ENCODE results near the gene NPHS1. TPM values are rescaled to one million over a fixed set of nuclear protein-coding genes. Genes with fewer than 3 reads are reported as not detected.

Gene NPHS1
- total RNA-seq, 2 donors from 2014 or later = 14.0 to 33.6 TPM

GRCh38 chr19:35860436-35860817, 8.1 kb upstream of the NPHS1 start:
- 37 to 66% methylated on average over 9 to 24 of the region's 24 CpGs for WGBS, 2 donors
- DNase-seq (peak in 1 of 4 donors; percentile 13), ATAC-seq (no peak)
- no peaks in the 10 kb centered on the region for H3K27me3 ChIP-seq
- H3K4me3 ChIP-seq = no peak overlapping the region
- no peaks in the 10 kb centered on the region for H3K9me3 ChIP-seq
- peak overlapping the region in 1 of 4 donors; percentile 89 for H3K27ac ChIP-seq
- peaks cover 51% of the 10 kb centered on the region for H3K4me1 ChIP-seq
- TF ChIP-seq POLR2A (IDR thresholded peaks at IDR 0.05) (no peak), CTCF (IDR thresholded peaks at IDR 0.05) (no peak)
- intact Hi-C loops (cut with DNase I) = no loop called here
- H3K36me3 ChIP-seq (replicated peaks in 1 of 2; ENCODE audit: insufficient read depth in 1 of 2, low read depth in 2 of 2) = peaks cover 0 to 5% of the 10 kb centered on the region in 2 donors

- ATAC-seq (no peak), DNase-seq (peak in 2 of 4 donors; percentile 53 to 57)
- Histone ChIP-seq H3K9me3 (no peaks in the 10 kb centered on the region), H3K36me3 (replicated peaks in 1 of 2; ENCODE audit: insufficient read depth in 1 of 2, low read depth in 2 of 2) (peaks cover 0 to 2% of the 10 kb centered on the region in 2 donors), H3K27ac (peak overlapping the region in 2 of 4 donors; percentile 4 to 89), H3K4me3 (no peak overlapping the region), H3K27me3 (no peaks in the 10 kb centered on the region), H3K4me1 (peaks cover 61% of the 10 kb centered on the region)
- TF ChIP-seq CTCF (IDR thresholded peaks at IDR 0.05) = no peak
- intact Hi-C loops (cut with DNase I) = no loop called here
- WGBS, 2 donors = 42 to 45% methylated on average over 3 to 4 of the region's 4 CpGs
Measured at GRCh38 chr19:35859414-35859813, 7.1 kb upstream of the NPHS1 start.

GRCh38 chr19:35858311-35858710, 6.0 kb upstream of the NPHS1 start:
- no peak overlapping the region for H3K4me3 ChIP-seq
- no peaks in the 10 kb centered on the region for H3K36me3 ChIP-seq (replicated peaks in 1 of 2; ENCODE audit: insufficient read depth in 1 of 2, low read depth in 2 of 2)
- TF ChIP-seq CTCF (IDR thresholded peaks at IDR 0.05) (no peak), POLR2A (IDR thresholded peaks at IDR 0.05) (no peak)
- peak overlapping the region in 2 of 4 donors; percentile 46 to 89 for H3K27ac ChIP-seq
- H3K9me3 ChIP-seq = no peaks in the 10 kb centered on the region
- no peak for DNase-seq
- ATAC-seq = no peak
- H3K4me1 ChIP-seq = peaks cover 72% of the 10 kb centered on the region
- no peaks in the 10 kb centered on the region for H3K27me3 ChIP-seq
- WGBS, 2 donors = 70% methylated on average over 6 of the region's 6 CpGs; no CpG with 5 or more reads in 1 of the 2 donors
- intact Hi-C loops (cut with DNase I) = no loop called here

GRCh38 chr19:35856546-35857149, 4.3 kb upstream of the NPHS1 start, which contains the start of gene KIRREL2:
Gene KIRREL2, plus strand, starts transcription at chr19:35856911. Its CDS starts 209 bp downstream, at chr19:35857120.
- Histone ChIP-seq H3K9me3 (no peaks in the 10 kb centered on the region), H3K36me3 (replicated peaks in 1 of 2; ENCODE audit: insufficient read depth in 1 of 2, low read depth in 2 of 2) (no peaks in the 10 kb centered on the region), H3K27me3 (no peaks in the 10 kb centered on the region), H3K27ac (peak within 1 kb of the TSS; percentile 84 to 93 (median 90)), H3K4me1 (peaks cover 73% of the 10 kb centered on the region), H3K4me3 (peak within 1 kb of the TSS; percentile 41 to 74)
- 1 to 3% methylated on average over 10 to 36 of the region's 42 CpGs for WGBS, 2 donors
- DNase-seq = peak; percentile 49 to 66 (median 54)
- peak; percentile 50 for ATAC-seq
- TF ChIP-seq CTCF (IDR thresholded peaks at IDR 0.05) (no peak), POLR2A (IDR thresholded peaks at IDR 0.05) (peak in 2 of 3 donors; percentile 25 to 45)
- intact Hi-C loops (cut with DNase I) = no loop called here
